Effector CD8-positive, alpha-beta T cell (primary cell): ENCODE results near the gene SLC37A1.
"Not testable (repeated sequence)": the region's sequence is repeated elsewhere in the genome, so short reads cannot be mapped to it uniquely, and the experiment has no call there.

Experiments
- DNase-seq: peaks from one replicate; lab custom pipeline; 2025; lab: John Stamatoyannopoulos, UW

SLC37A1 gene

GRCh38 chr21:42592156-42592820, 78.6 kb downstream of the SLC37A1 start:
- no peak for DNase-seq

GRCh38 chr21:42593007-42593814, 79.6 kb downstream of the SLC37A1 start:
- DNase-seq, result peak; percentile 37

DNA sequence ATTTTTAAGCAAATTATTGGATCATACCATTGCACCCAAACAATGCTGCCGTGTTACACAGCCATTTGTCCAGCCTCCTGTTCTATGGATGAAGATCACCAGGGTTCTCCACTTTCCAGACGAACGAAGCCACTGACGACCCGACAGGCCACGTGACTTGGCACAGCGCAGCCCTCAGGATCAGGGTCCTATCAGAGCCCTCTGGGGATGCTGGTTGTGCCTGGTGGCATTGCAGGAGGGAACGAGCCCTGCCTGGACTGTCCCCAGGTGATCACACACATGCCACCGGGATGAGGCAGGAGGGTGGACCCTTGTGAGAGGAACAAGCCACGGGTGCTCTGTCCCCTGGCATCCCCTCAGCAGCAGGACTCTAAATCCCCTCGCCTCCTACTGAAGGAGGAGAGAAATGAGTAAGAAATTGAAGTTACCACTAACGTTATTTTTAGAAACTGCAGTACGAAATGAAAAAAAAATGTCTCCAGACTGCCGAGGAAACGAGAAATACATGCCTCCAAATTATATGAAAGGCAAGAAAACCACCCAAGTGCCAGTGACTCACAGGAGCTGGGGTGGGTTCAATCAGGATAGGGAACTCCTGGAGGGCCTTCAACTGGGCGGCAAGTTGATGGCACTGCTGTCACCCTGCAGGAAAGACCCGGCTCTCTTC, 81.1 kb downstream of the SLC37A1 start:
- no peak for DNase-seq

- no peak for DNase-seq
Measured at GRCh38 chr21:42595283-42596187, 81.9 kb downstream of the SLC37A1 start.

DNA sequence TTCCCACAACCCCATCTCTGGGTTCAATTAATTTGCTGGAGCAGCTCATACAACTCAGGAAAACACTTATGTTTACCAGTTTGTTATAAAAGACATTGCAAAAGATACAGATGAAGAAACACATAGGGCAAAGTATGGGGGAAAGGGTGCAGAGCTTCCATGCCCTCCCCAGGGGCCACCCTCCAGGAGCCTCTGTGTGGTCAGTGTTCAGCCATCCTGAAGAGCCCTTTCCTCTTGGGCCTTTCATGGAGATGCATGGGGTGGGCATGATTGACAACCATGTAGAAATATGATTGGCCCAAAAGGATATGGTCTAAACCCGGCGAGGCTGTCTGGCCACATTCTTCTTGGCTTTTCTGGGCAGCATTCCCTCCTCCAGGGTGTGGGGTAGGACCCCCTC, 83.0 kb downstream of the SLC37A1 start:
- no peak for DNase-seq

- DNase-seq, result no peak
Measured at GRCh38 chr21:42597487-42598158, 84.0 kb downstream of the SLC37A1 start.

- DNase-seq, result no peak
Measured at GRCh38 chr21:42598159-42598735, 84.6 kb downstream of the SLC37A1 start.

GRCh38 chr21:42599486-42599885, 85.8 kb downstream of the SLC37A1 start:
- DNase-seq, result no peak

GRCh38 chr21:42599962-42600361, 86.3 kb downstream of the SLC37A1 start:
- DNase-seq, result no peak

DNA sequence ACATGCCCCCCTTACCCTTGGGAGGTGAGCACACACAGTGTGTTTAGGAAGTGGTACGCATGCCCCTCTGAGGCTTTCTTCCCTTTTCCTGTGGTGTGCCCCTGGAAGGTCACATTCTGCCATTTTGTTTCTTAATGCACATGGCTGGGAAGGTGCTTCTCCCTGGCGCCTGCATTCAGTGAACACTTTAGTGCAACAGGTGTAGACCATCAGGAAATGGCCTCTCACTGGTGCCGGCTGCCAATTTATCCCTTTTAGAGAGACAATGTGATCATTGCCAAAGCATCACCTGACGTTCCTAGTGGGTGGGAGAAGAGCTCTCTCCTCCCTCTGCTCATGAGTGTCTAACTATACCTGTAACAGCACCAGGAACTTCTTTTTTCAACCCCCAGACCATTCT, 88.0 kb downstream of the SLC37A1 start:
- DNase-seq, result no peak

- no peak for DNase-seq
Measured at GRCh38 chr21:42607102-42607501, 93.5 kb downstream of the SLC37A1 start.

DNA sequence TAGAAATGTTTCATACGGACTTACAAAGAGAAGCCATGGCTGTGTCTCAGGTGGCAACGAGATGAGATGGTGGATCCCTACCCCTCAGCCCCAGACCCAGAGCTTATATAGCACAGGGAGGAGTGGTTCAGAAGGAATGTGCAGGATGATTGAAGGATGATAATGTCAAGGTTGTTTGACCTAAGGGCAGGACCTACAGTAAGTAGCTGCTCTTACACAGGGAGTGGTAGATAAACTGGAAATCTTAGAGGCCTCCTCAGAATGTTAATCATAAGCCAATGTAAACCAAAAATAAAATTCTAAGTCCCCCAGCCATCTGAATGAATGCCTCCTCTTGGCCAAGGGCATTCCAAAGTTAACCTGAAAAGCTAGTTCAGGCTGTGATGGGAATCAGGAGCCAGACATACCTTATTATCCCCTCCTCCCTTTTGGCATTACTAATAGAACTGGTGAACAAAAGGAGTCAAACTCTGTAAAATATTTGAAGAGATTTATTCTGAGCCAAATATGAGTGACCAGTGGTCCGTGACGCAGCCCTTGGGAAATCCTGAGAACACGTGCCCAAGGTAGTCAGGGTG, 94.0 kb downstream of the SLC37A1 start:
- DNase-seq, result no peak

DNA sequence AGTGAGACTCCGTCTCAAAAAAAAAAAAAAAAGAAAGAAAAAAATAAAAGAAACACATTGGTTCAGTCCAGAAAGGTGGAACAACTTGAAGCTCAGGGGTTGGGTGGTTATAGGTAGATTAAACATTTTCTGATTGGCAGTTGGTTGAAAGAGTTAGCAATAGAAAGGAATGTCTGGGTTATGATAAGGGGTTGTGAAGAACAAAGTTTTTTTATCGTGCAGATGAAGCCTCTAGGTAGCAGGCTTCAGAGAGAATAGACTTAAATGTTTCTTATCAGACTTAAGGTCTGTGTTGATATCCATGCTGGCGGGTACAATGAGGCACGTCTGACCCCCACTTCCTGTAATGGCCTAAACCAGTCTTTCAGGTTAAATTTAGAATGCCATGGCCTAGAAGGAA, 94.8 kb downstream of the SLC37A1 start:
- no peak for DNase-seq

GRCh38 chr21:42609811-42610210, 96.2 kb downstream of the SLC37A1 start:
- no peak for DNase-seq

- DNase-seq, result no peak
Measured at GRCh38 chr21:42611852-42612251, 98.2 kb downstream of the SLC37A1 start.

DNA sequence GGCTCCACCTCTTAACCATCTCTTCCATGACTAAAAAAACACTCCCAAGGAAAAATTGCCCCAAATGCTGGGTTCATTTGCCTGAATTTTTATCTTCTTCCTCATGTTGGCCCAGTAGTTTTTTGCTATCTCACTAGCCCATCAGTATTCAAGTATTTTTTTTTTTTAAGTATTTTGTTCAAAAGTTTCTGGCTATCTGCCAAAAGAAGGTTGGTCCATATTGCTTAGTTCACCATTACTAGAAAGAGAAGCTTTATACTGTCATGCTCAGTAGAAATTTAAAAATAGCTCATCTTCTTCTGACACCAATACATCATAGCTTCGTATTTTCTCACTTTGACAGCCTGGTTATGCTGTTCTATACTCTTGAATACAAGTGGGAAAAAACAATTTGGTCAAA, 98.7 kb downstream of the SLC37A1 start:
- no peak for DNase-seq

DNA sequence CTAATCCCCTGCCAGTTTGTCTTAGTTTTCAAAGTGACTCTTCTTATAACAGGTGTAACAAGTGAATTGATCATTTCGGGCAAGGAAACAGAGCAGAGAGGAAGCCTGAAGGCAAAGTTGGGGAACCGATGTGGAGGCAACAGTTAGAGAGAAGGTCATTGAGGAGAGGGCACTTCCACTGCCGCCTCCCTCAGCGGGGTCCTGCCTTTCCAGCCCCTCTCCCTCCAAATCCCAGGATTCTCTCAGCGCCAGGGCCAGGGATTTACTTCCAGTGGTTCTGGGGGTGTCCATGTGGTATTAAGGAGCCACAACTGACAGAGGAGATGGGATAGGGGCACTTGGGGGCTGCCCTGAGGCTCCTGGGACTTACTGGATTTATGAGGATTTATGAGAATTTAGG, 100.1 kb downstream of the SLC37A1 start:
- DNase-seq, result no peak

GRCh38 chr21:42614396-42614795, 100.7 kb downstream of the SLC37A1 start:
- no peak for DNase-seq

- DNase-seq, result peak; percentile 37
Measured at GRCh38 chr21:42614811-42615351, 101.2 kb downstream of the SLC37A1 start.

DNA sequence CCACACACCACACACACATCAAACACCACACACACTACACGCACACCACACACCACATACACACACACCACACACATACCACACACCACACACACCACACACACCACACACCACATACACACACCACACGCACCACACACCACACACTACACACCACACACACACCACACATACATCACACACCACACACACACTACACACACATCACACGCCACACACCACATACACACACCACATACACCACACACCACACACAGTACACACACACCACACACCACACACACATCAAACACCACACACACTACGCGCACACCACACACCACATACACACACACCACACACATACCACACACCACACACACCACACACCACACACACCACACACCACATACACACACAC, 101.7 kb downstream of the SLC37A1 start:
- not testable (repeated sequence) for DNase-seq
